T-helper 1 cell treated with Interleukin-12 subunit alpha and Interleukin-12 subunit beta and Interleukin-4 antibody, amounts not matched to agents 30 ng/mL and 1 ng/mL, for 36 hours (primary cell): ENCODE data around the gene DDX21. TPM values are rescaled to one million over a fixed set of nuclear protein-coding genes. Genes with fewer than 3 reads are reported as not detected.
"Not testable (repeated sequence)": the region's sequence is repeated elsewhere in the genome, so short reads cannot be mapped to it uniquely, and the experiment has no call there.

ENCODE experiments used
- intact Hi-C: fragments of 100-400 bp; cut with micrococcal nuclease; formaldehyde crosslinking; loops from one replicate; pipeline ENCODE4 v1.15.1; 2024
- total RNA-seq: library from RNA; stranded (reverse); gene quantifications from 2 replicates; pipeline ENCODE4 v1.2.3, GENCODE V29; 2022

The DDX21 gene
- total RNA-seq, result 117 TPM in 2 replicates

DNA sequence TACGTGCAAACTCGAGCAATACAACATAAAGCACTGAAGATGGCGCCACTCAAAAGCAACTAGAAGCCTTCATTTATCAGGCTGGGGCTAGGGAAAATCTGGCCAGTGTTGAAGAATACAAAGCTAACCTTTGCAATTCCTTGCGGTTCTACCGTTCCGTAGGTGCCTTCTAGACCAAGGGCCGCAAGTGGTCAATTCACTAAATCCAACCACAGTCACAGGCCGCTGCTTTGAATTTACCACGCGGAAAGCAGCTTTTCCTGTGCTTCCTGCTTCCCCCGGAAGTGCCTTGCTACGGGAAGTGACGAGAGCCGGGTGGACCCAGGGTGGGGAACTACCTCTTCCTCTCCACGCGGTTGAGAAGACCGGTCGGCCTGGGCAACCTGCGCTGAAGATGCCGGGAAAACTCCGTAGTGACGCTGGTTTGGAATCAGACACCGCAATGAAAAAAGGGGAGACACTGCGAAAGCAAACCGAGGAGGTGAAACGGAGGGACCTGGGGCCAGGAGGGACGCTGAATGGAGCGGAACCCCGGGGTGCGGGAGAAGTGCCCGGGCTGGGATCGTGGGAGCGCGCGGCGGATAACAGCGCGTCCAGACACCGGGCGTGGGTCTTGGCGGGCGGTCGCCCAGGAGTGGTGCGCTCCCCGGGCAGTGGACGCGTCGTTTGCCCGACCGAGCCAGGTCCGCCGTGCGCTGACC, at the start of gene DDX21:
Gene DDX21, plus strand, starts transcription at position 339 of the 701 bp plus-strand sequence. Its CDS starts 56 bp downstream, at position 395.
- intact Hi-C loops, result loop anchor here (1.0 to 5.0 kb wide), 10 partner anchors 32 to 625 kb away; partner anchors contain the start of genes DDX50, DNA2, KIFBP and SLC25A16

DNA sequence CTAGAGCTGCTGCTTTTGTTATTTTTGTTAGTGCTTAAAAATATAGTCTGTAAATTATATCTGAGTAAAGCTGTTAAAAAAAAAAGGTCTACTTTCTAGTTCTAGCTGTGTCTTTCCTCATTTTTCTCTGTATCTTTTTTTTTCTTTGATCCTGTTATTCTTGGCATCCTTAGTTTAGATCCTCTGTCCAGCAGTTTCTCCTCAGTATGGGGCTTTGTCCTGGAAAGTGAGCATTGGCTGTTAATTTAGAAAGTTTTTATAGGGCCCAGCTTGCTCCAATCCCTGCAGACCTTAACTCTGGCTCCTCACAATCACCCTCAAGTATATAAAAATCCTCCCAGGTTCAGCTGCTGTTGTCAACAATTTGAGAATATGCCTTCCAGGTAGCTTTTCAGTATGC, 31.4 kb upstream of the DDX21 start:
- intact Hi-C loops, result no loop called here

GRCh38 chr10:68925489-68925888, 30.5 kb upstream of the DDX21 start:
- intact Hi-C loops, result no loop called here

DNA sequence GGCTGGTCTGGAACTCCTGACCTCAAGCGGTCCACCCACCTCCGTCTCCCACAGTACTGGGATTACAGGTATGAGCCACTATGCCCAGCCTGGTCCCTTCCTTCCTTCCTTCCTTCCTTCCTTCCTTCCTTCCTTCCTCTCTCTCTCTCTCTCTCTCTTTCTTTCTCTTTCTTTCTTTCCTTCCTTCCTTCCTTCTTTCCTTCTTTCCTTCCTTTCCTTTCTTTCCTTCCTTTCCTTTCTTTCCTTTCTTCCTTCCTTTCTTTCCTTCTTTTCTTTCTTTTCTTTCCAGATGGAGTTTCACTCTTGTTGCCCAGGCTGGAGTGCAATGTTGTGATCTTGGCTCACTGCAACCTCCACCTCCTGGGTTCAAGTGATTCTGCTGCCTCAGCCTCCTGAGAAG, 26.8 kb upstream of the DDX21 start:
- intact Hi-C loops, result not testable (repeated sequence)

- intact Hi-C loops, result not testable (repeated sequence)
Observed at GRCh38 chr10:68929888-68930287, 26.1 kb upstream of the DDX21 start.

DNA sequence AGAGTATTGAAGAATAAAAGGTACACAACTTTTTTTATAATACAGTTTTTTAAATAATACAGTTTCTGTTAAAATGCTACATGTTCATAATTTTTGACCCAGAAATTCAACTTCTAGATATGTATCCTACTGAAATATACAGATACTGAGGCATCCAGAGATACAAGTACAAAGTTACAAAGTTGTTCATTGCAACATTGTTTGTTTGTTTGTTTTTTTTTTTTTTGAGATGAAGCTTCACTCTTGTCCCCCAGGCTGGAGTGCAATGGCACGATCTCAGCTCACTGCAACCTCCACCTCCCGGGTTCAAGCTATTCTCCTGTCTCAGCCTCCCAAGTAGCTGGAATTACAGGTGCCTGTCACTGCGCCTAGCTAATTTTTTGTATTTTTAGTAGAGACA, 23.1 kb upstream of the DDX21 start:
- intact Hi-C loops, result not testable (repeated sequence)

DNA sequence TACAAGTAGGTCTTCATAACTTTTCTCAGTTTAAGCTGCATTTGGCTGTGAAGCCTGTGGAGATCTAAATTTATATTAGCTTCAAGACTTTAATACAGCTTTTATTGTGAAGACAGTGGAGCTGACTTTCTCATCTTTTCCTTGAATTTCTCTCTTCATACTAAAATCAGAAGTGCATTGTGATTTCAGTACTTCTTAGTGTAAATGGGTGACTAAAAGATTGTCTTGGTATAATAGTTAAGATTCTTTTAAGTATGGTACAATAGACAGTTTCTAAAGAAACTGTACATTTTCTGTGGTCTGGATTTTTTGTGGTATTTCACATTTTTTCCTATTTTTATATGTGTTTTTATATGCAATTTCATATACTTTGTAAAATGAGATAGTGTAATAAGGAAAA, 21.0 kb upstream of the DDX21 start:
- intact Hi-C loops, result no loop called here

GRCh38 chr10:68938117-68938516, 17.9 kb upstream of the DDX21 start:
- intact Hi-C loops, result no loop called here

- intact Hi-C loops, result no loop called here
Observed at GRCh38 chr10:68938884-68939283, 17.1 kb upstream of the DDX21 start.

- intact Hi-C loops, result not testable (repeated sequence)
Observed at GRCh38 chr10:68940917-68941316, 15.1 kb upstream of the DDX21 start.

GRCh38 chr10:68950598-68950997, 5.4 kb upstream of the DDX21 start:
- intact Hi-C loops, result no loop called here

GRCh38 chr10:68954904-68955303, 1.1 kb upstream of the DDX21 start:
- intact Hi-C loops, result loop anchor here (1.0 to 5.0 kb wide), 5 partner anchors 168 to 483 kb away; partner anchors contain the start of genes DNA2 and SLC25A16

- intact Hi-C loops, result loop anchor here (1.0 to 5.0 kb wide), 5 partner anchors 168 to 483 kb away; partner anchors contain the start of genes DNA2 and SLC25A16
Observed at GRCh38 chr10:68955355-68955831, 577 bp upstream of the DDX21 start.

DNA sequence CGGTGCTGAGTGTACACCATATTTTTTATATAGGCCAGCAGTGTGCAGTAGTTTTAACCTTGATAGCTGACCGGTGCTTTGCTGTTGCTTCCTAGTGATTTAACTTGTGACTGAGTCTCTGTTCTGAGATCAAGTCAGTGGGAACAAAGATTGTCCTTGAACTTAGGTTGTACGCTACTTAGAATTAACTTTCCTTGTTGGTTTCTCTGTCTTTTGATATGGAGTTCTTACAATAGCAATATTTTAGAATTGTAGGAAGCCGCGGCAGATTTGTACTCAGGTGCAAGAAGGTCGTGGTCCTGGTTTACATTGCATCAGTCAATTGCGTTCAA, 1.3 kb downstream of the DDX21 start:
- intact Hi-C loops, result loop anchor here (1.0 to 5.0 kb wide), 7 partner anchors 136 to 626 kb away; partner anchors contain the start of genes CCAR1 and DNA2

- intact Hi-C loops, result loop anchor here (1.0 to 5.0 kb wide), 8 partner anchors 19 to 627 kb away; partner anchors contain the start of genes CCAR1 and DNA2
Observed at GRCh38 chr10:68957654-68958053, 1.7 kb downstream of the DDX21 start.

DNA sequence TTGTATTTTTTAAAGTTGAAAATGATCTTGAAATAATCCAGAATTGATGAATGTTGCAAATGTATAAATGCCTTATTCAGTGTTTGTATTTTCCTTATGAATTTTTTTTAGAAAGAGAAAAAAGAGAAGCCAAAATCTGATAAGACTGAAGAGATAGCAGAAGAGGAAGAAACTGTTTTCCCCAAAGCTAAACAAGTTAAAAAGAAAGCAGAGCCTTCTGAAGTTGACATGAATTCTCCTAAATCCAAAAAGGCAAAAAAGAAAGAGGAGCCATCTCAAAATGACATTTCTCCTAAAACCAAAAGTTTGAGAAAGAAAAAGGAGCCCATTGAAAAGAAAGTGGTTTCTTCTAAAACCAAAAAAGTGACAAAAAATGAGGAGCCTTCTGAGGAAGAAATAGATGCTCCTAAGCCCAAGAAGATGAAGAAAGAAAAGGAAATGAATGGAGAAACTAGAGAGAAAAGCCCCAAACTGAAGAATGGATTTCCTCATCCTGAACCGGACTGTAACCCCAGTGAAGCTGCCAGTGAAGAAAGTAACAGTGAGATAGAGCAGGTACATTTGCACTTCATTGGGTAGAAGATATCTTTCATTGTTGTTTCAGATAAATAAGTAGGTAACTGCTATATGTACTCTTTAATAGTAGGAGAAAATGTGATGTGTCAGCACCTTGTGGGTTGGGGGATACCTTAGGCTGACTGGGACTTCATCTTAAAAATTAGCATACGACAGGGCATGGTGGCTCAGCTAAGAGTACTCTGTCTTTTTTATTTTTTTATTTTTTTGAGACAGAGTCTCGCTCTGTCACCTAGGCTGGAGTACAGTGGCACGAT, 3.9 kb downstream of the DDX21 start:
- intact Hi-C loops, result loop anchor here (2.0 to 5.0 kb wide), 3 partner anchors 17 to 488 kb away; partner anchors contain the start of gene DNA2

GRCh38 chr10:68963151-68963550, 7.2 kb downstream of the DDX21 start:
- intact Hi-C loops, result no loop called here

DNA sequence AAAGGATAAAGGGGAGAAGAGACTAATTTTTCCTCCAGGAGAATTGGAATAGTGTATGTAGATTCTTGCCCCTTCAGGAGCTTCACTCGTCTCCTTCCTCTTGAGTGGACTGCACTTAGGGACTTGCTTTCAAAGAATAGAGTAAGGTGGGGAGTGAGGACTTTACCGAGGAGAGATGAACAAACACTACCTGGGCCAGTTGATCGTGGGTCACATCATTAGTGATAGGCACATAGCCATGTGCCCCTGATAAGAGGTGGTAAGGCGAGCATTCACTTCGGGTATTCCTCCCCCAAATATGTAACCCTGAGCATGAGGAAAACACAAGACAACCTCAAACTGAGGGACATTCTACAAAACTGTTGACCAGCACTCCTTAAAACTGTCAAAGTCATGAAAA, 18.0 kb downstream of the DDX21 start:
- intact Hi-C loops, result no loop called here

GRCh38 chr10:68975936-68976473, 20.0 kb downstream of the DDX21 start:
- intact Hi-C loops, result loop anchor here (2.0 kb wide), 1 partner anchor 17 kb away; no protein-coding TSS in a partner anchor

DNA sequence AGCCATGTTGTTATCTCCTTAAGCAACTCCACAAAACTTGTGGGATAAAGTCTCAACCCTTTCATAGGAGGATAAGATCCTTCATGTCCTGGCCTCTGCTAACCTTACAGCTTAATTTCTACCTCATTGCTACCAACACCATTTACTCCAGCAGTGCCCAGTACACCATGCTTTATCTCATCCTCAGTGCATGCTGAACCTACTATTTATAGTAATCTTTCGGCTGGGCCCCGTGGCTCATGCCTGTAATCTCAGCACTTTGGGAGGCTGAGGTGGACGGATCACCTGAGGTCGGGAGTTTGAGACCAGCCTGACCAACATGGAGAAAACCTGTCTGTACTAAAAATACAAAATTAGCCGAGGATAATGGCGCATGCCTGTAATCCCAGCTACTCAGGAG, 23.8 kb downstream of the DDX21 start:
- intact Hi-C loops, result not testable (repeated sequence)

- intact Hi-C loops, result no loop called here
Observed at GRCh38 chr10:68981074-68981473, 25.1 kb downstream of the DDX21 start.

- intact Hi-C loops, result no loop called here
Observed at GRCh38 chr10:68982389-68982788, 26.4 kb downstream of the DDX21 start.
